Spleen (tissue), 11 donors: ENCODE measurements around the gene DNAJB13. TPM values are rescaled to one million over a fixed set of nuclear protein-coding genes. Genes with fewer than 3 reads are reported as not detected.
A peak's percentile ranks its signal among the peaks of the same experiment; 100 is the strongest.

ENCODE experiments used
- DNase-seq: peaks from one replicate; pipeline ENCODE4 v3.0.0-alpha.2; 2020
- H3K27ac ChIP-seq, 8 donors: fragments of 200-600 bp; sonication (generic) in 7 of 8; 1 replicate in 4 of 8; 2 replicates in 4 of 8; pipeline versions ENCODE4 v1.5.0 to v1.8.0; 2016 to 2021; ENCODE audit warnings: inconsistent platforms in 4 of 8, mild to moderate bottlenecking in 4 of 8, moderate library complexity in 1 of 8
- H3K27me3 ChIP-seq, 7 donors: fragments of 200-600 bp; sonication (generic) in 6 of 7; replicated peaks in 1 of 7; 1 replicate in 4 of 7; 2 replicates in 3 of 7; pipeline versions ENCODE4 v1.5.0 to v1.8.0; 2016 to 2021; ENCODE audit warnings: inconsistent platforms in 3 of 7, mild to moderate bottlenecking in 1 of 7
- H3K36me3 ChIP-seq, 6 donors: fragments of 200-600 bp; sonication (generic) in 5 of 6; 1 replicate in 4 of 6; 2 replicates in 2 of 6; pipeline versions ENCODE4 v1.5.0 to v1.8.0; 2016 to 2021; ENCODE audit warnings: inconsistent platforms in 2 of 6
- H3K4me1 ChIP-seq, 6 donors: fragments of 200-600 bp; sonication (generic) in 5 of 6; 1 replicate in 3 of 6; 2 replicates in 3 of 6; pipeline versions ENCODE4 v1.5.0 to v1.8.0; 2016 to 2021; ENCODE audit warnings: inconsistent platforms in 3 of 6
- H3K4me3 ChIP-seq, 8 donors: fragments of 200-600 bp; sonication (generic) in 7 of 8; 1 replicate in 4 of 8; 2 replicates in 4 of 8; pipeline versions ENCODE4 v1.5.0 to v1.8.0; 2016 to 2021; ENCODE audit warnings: inconsistent platforms in 4 of 8, mild to moderate bottlenecking in 4 of 8, moderate library complexity in 2 of 8
- H3K9me3 ChIP-seq, 8 donors: fragments of 200-600 bp; sonication (generic) in 7 of 8; 1 replicate in 4 of 8; 2 replicates in 4 of 8; pipeline versions ENCODE4 v1.5.0 to v1.8.0; 2016 to 2021; ENCODE audit warnings: inconsistent platforms in 4 of 8
- POLR2A ChIP-seq, 3 donors: fragments of 450-650 bp; IDR thresholded peaks; one replicate each; pipeline ENCODE4 v1.5.1; 2017; ENCODE audit warnings: antibody characterized with exemption in 3 of 3, mild to moderate bottlenecking in 1 of 3
- POLR2AphosphoS5 ChIP-seq, 3 donors: sonication (generic); formaldehyde crosslinking; IDR thresholded peaks; one replicate each; pipeline ENCODE4 v1.5.1; 2017; ENCODE audit warnings: antibody characterized with exemption in 3 of 3
- WGBS, 5 donors: extraction: QIAGEN DNeasy Blood & Tissue Kit in 3 of 5; methylation state at CpG; one replicate each; pipeline versions ENCODE4 v1.1.5 to v1.1.7; 2013 to 2018; 5-methylcytosine and 5-hydroxymethylcytosine counted together
- intact Hi-C: fragments of 100-400 bp; cut with DNase I; formaldehyde crosslinking; loops from one replicate; pipeline ENCODE4 v1.15.0; 2023; ENCODE audit warnings: low total_unique reads
- polyA plus RNA-seq, 3 donors: library from polyadenylated mRNA; stranded (reverse); fragments of 200-250 nt; gene quantifications; one replicate each; pipeline ENCODE4 v1.2.1, GENCODE V29; 2013
- total RNA-seq, 7 donors: library from RNA; depleted of rRNA in 3 of 7; stranded (reverse); fragments of >200 nt in 3 of 7; fragmentation: NEBNext Ultra II Directional in 4 of 7; extraction: Animal tissue kit (Norgen Biotek cat#: 25700) in 4 of 7; gene quantifications; one replicate each; pipeline versions ENCODE4 v1.1.0 to v1.2.1, GENCODE V29; 2016 to 2021
- TF ChIP-seq, protein P1 (sequence below), 11 experiments: fragments of 200-600 bp in 7 of 11; fragments of 450-650 bp in 4 of 11; sonication (generic) in 4 of 11; IDR thresholded peaks in 8 of 11; conservative IDR thresholded peaks in 3 of 11; 1 replicate in 7 of 11; 2 replicates in 4 of 11; pipeline versions ENCODE4 v1.4.0 to v1.8.0; 2016 to 2021; ENCODE audit warnings: antibody characterized with exemption in 11 of 11, inconsistent platforms in 4 of 11, mild to moderate bottlenecking in 1 of 11
- donor health status: healthy with polysubstance abuse.
- donor health status: DM: no; HTN: no; CAD: no; lungs with moderate emphysema.
- donor health status: DM: no; HTN: no; CAD: no.
- donor health status: Bipolar disorder and iron deficiency.
- donor health status: healthy.
- donor health status: DM: no; HTN: no; CAD: no.
- donor health status: DM: yes; HTN: yes; CAD: no.

DNAJB13 gene
- total and polyA plus RNA-seq, 10 donors = 0.04 to 0.32 (median 0.06) TPM; not detected in 7

GRCh38 chr11:74009230-74009547, 58.4 kb downstream of the DNAJB13 start:
- WGBS, 5 donors = 85 to 92% (median 89%) methylated on average over 3 of the region's 3 CpGs
- intact Hi-C loops = no loop called here

DNA sequence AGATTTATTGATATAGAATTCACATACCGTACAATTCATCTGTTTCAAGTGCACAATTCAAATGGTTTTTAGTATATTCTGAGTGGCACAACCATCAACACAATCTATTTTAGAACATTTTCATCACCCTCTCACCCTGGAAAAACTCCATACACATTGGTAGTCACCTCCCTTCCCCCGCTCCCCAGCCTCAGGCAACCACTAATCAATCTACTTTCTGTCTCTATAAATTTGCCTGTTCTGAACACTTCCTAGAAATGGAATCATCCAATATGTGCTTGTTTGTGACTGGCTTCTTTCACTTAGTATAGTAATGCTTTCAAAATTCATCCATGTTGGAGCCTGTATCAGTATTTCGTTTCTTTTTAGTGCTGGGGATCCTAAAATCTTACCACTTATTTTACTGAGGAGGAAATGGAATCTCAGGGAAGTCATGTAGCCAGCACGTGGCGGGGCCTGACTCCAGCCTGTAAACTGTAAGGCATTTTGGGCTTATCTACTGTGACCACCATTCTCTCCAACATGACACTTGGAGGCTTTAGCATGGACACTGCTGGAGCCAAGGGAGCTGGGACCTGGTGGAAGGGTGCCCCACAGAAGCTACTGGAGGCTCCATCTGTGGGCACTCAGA, 59.0 kb downstream of the DNAJB13 start:
- DNase-seq = no peak
- Histone ChIP-seq H3K9me3 (no peaks in the 10 kb centered on the region), H3K4me1 (peaks cover 11 to 83% (median 52%) of the 10 kb centered on the region in 6 donors), H3K4me3 (no peak overlapping the region), H3K27ac (peak overlapping the region in 1 of 8 donors; percentile 56), H3K36me3 (peaks cover 0 to 59% (median 0%) of the 10 kb centered on the region in 6 donors), H3K27me3 (no peaks in the 10 kb centered on the region)
- WGBS, 5 donors = 89 to 94% (median 92%) methylated on average over 5 of the region's 5 CpGs
- no peak for TF ChIP-seq POLR2AphosphoS5 (IDR thresholded peaks at IDR 0.05)
- TF ChIP-seq, protein P1, sequence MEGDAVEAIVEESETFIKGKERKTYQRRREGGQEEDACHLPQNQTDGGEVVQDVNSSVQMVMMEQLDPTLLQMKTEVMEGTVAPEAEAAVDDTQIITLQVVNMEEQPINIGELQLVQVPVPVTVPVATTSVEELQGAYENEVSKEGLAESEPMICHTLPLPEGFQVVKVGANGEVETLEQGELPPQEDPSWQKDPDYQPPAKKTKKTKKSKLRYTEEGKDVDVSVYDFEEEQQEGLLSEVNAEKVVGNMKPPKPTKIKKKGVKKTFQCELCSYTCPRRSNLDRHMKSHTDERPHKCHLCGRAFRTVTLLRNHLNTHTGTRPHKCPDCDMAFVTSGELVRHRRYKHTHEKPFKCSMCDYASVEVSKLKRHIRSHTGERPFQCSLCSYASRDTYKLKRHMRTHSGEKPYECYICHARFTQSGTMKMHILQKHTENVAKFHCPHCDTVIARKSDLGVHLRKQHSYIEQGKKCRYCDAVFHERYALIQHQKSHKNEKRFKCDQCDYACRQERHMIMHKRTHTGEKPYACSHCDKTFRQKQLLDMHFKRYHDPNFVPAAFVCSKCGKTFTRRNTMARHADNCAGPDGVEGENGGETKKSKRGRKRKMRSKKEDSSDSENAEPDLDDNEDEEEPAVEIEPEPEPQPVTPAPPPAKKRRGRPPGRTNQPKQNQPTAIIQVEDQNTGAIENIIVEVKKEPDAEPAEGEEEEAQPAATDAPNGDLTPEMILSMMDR (IDR thresholded peaks at IDR 0.05 in 8 of 11, conservative IDR thresholded peaks at IDR 0.05 in 3 of 11) = no peak
- no peak for TF ChIP-seq POLR2A (IDR thresholded peaks at IDR 0.05)
- intact Hi-C loops = no loop called here

More at GRCh38 chr11:74009230-74009547, 58.4 kb downstream of the DNAJB13 start:
- Histone ChIP-seq H3K4me3 (no peak overlapping the region), H3K27ac (no peak overlapping the region), H3K4me1 (peaks cover 12 to 83% (median 53%) of the 10 kb centered on the region in 6 donors), H3K9me3 (no peaks in the 10 kb centered on the region), H3K27me3 (no peaks in the 10 kb centered on the region), H3K36me3 (peaks cover 0 to 60% (median 1%) of the 10 kb centered on the region in 6 donors)
- no peak for DNase-seq
- no peak for TF ChIP-seq POLR2A (IDR thresholded peaks at IDR 0.05)
- TF ChIP-seq, protein P1 (IDR thresholded peaks at IDR 0.05 in 8 of 11, conservative IDR thresholded peaks at IDR 0.05 in 3 of 11) = no peak
- no peak for TF ChIP-seq POLR2AphosphoS5 (IDR thresholded peaks at IDR 0.05)

GRCh38 chr11:74010306-74011300, 59.8 kb downstream of the DNAJB13 start:
- Histone ChIP-seq H3K9me3 (no peaks in the 10 kb centered on the region), H3K27me3 (no peaks in the 10 kb centered on the region), H3K27ac (peak overlapping the region in 4 of 8 donors; percentile 13 to 56 (median 32)), H3K36me3 (peaks cover 0 to 52% (median 0%) of the 10 kb centered on the region in 6 donors), H3K4me1 (peaks cover 6 to 83% (median 47%) of the 10 kb centered on the region in 6 donors), H3K4me3 (no peak overlapping the region)
- no peak for TF ChIP-seq POLR2A (IDR thresholded peaks at IDR 0.05)
- no peak for TF ChIP-seq POLR2AphosphoS5 (IDR thresholded peaks at IDR 0.05)
- TF ChIP-seq, protein P1 (IDR thresholded peaks at IDR 0.05 in 8 of 11, conservative IDR thresholded peaks at IDR 0.05 in 3 of 11) = no peak
- WGBS, 5 donors = 89 to 92% (median 90%) methylated on average over 9 of the region's 9 CpGs
- intact Hi-C loops = no loop called here
- no peak for DNase-seq
